HAP-1 (cell line): ENCODE data around the gene MPP1.
"Not testable (repeated sequence)": the region's sequence is repeated elsewhere in the genome, so short reads cannot be mapped to it uniquely, and the experiment has no call there.

Experiments used
- DNase-seq, 2 experiments: peaks; one replicate each; pipeline ENCODE4 v3.0.0-alpha.2; 2016 to 2020; ENCODE audit warnings: low spot score in 2 of 2
- H3K27me3 ChIP-seq: fragments of 250-450 bp; sonication (Bioruptor Pico); 2 replicates; pipeline ENCODE4 v1.5.1; 2020; ENCODE audit warnings: low read depth, mild to moderate bottlenecking, moderate library complexity
- H3K36me3 ChIP-seq: fragments of 250-450 bp; sonication (Bioruptor Pico); replicated peaks from 2 replicates; pipeline ENCODE4 v1.5.1; 2020; ENCODE audit warnings: mild to moderate bottlenecking
- H3K4me1 ChIP-seq: fragments of 250-450 bp; sonication (Bioruptor Pico); 2 replicates; pipeline ENCODE4 v1.5.1; 2020; ENCODE audit warnings: mild to moderate bottlenecking
- H3K4me3 ChIP-seq: fragments of 250-450 bp; sonication (Bioruptor Pico); 2 replicates; pipeline ENCODE4 v1.5.1; 2020; ENCODE audit warnings: mild to moderate bottlenecking, moderate library complexity
- H3K9me3 ChIP-seq: fragments of 250-450 bp; sonication (Bioruptor Pico); 2 replicates; pipeline ENCODE4 v1.5.1; 2020; ENCODE audit warnings: mild to moderate bottlenecking, moderate library complexity
- in situ Hi-C: fragments of 300-500 bp; cut with MboI; formaldehyde crosslinking; loops from 3 replicates; pipeline ENCODE4 v1.14.3; 2020; ENCODE audit warnings: low sequenced_read_pairs, inconsistent platforms, mixed read lengths

Gene MPP1

GRCh38 chrX:154804957-154805695, at the start of gene MPP1:
MPP1 (minus strand) TSS chrX:154805485; CDS start chrX:154805373, 112 bp downstream.
- Histone ChIP-seq H3K4me1 (peaks cover 18% of the 10 kb centered on the region), H3K36me3 (no peaks in the 10 kb centered on the region), H3K4me3 (peak within 1 kb of the TSS; percentile 61), H3K27me3 (no peaks in the 10 kb centered on the region), H3K9me3 (no peaks in the 10 kb centered on the region; the same call in 1 of the 2 replicates)
- in situ Hi-C loops = no loop called here
- peak; percentile 77 to 89 for DNase-seq

- H3K4me3 ChIP-seq = no peak overlapping the region
- no peaks in the 10 kb centered on the region for H3K4me1 ChIP-seq
- DNase-seq = no peak
- no peaks in the 10 kb centered on the region for H3K27me3 ChIP-seq
- in situ Hi-C loops = loop anchor here (25.0 kb wide), 1 partner anchor 264 kb away; the partner anchor contains the start of gene CTAG1A
- no peaks in the 10 kb centered on the region for H3K9me3 ChIP-seq
- no peaks in the 10 kb centered on the region for H3K36me3 ChIP-seq
Observed at GRCh38 chrX:154850957-154851611, 45.8 kb upstream of the MPP1 start.

GRCh38 chrX:154840856-154841255, 35.6 kb upstream of the MPP1 start:
- Histone ChIP-seq H3K4me1 (no peaks in the 10 kb centered on the region), H3K27me3 (no peaks in the 10 kb centered on the region), H3K9me3 (no peaks in the 10 kb centered on the region), H3K36me3 (no peaks in the 10 kb centered on the region), H3K4me3 (no peak overlapping the region)
- in situ Hi-C loops = no loop called here
- peak; percentile 28 to 64 for DNase-seq

GRCh38 chrX:154836163-154836562, 30.9 kb upstream of the MPP1 start:
- Histone ChIP-seq H3K27me3 (no peaks in the 10 kb centered on the region; the same call in 1 of the 2 replicates), H3K36me3 (no peaks in the 10 kb centered on the region), H3K4me3 (no peak overlapping the region), H3K4me1 (no peaks in the 10 kb centered on the region), H3K9me3 (no peaks in the 10 kb centered on the region)
- DNase-seq = no peak
- in situ Hi-C loops = no loop called here

GRCh38 chrX:154834562-154834961, 29.3 kb upstream of the MPP1 start, which contains the start of gene SMIM9:
SMIM9 (minus strand) TSS chrX:154834662; CDS start chrX:154830856, 3,806 bp downstream.
- in situ Hi-C loops = no loop called here
- Histone ChIP-seq H3K36me3 (no peaks in the 10 kb centered on the region), H3K27me3 (peaks cover 2% of the 10 kb centered on the region; the same call in 1 of the 2 replicates), H3K4me1 (no peaks in the 10 kb centered on the region), H3K4me3 (no peak within 1 kb of the TSS), H3K9me3 (no peaks in the 10 kb centered on the region)
- no peak for DNase-seq

GRCh38 chrX:154833746-154834274, 28.5 kb upstream of the MPP1 start:
- in situ Hi-C loops = no loop called here
- Histone ChIP-seq H3K4me1 (no peaks in the 10 kb centered on the region), H3K27me3 (peaks cover 2% of the 10 kb centered on the region; the same call in 1 of the 2 replicates), H3K4me3 (no peak overlapping the region), H3K36me3 (no peaks in the 10 kb centered on the region), H3K9me3 (no peaks in the 10 kb centered on the region)
- no peak for DNase-seq

GRCh38 chrX:154829926-154830442, 24.7 kb upstream of the MPP1 start:
- Histone ChIP-seq H3K4me1 (no peaks in the 10 kb centered on the region), H3K36me3 (no peaks in the 10 kb centered on the region), H3K27me3 (peaks cover 4% of the 10 kb centered on the region), H3K4me3 (no peak overlapping the region), H3K9me3 (no peaks in the 10 kb centered on the region)
- in situ Hi-C loops = no loop called here
- DNase-seq = no peak

- Histone ChIP-seq H3K4me3 (no peak overlapping the region), H3K9me3 (no peaks in the 10 kb centered on the region), H3K27me3 (peaks cover 4% of the 10 kb centered on the region), H3K4me1 (no peaks in the 10 kb centered on the region), H3K36me3 (no peaks in the 10 kb centered on the region)
- in situ Hi-C loops = no loop called here
- no peak for DNase-seq
Observed at GRCh38 chrX:154829134-154829533, 23.8 kb upstream of the MPP1 start.

- H3K4me1 ChIP-seq = no peaks in the 10 kb centered on the region
- DNase-seq = no peak
- no peak overlapping the region for H3K4me3 ChIP-seq
- H3K9me3 ChIP-seq = no peaks in the 10 kb centered on the region
- no peaks in the 10 kb centered on the region for H3K36me3 ChIP-seq
- peaks cover 4% of the 10 kb centered on the region for H3K27me3 ChIP-seq
- in situ Hi-C loops = no loop called here
Observed at GRCh38 chrX:154828016-154828408, 22.7 kb upstream of the MPP1 start.

GRCh38 chrX:154827194-154828015, 22.1 kb upstream of the MPP1 start:
- H3K27me3 ChIP-seq = peaks cover 4% of the 10 kb centered on the region
- H3K36me3 ChIP-seq = no peaks in the 10 kb centered on the region
- DNase-seq = no peak
- no peaks in the 10 kb centered on the region for H3K4me1 ChIP-seq
- H3K4me3 ChIP-seq = no peak overlapping the region
- in situ Hi-C loops = no loop called here
- no peaks in the 10 kb centered on the region for H3K9me3 ChIP-seq

- DNase-seq, H3K27me3 ChIP-seq, in situ Hi-C loops, H3K4me1 ChIP-seq, H3K4me3 ChIP-seq, H3K36me3 ChIP-seq, H3K9me3 ChIP-seq: not testable (repeated sequence)
Observed at GRCh38 chrX:154825586-154825985, 20.3 kb upstream of the MPP1 start.

- Histone ChIP-seq H3K36me3 (no peaks in the 10 kb centered on the region), H3K9me3 (no peaks in the 10 kb centered on the region), H3K4me1 (0 out of 2 replicates have a peak, but pooled peaks cover 2% of the 10 kb centered on the region), H3K4me3 (no peak overlapping the region), H3K27me3 (peaks cover 2% of the 10 kb centered on the region; the same call in 1 of the 2 replicates)
- DNase-seq = no peak
- in situ Hi-C loops = no loop called here
Observed at GRCh38 chrX:154824638-154825037, 19.4 kb upstream of the MPP1 start.

- Histone ChIP-seq H3K27me3 (peaks cover 2% of the 10 kb centered on the region; the same call in 1 of the 2 replicates), H3K36me3 (no peaks in the 10 kb centered on the region), H3K4me3 (no peak overlapping the region), H3K4me1 (0 out of 2 replicates have a peak, but pooled peaks cover 5% of the 10 kb centered on the region), H3K9me3 (0 out of 2 replicates have a peak, but pooled peaks cover 4% of the 10 kb centered on the region)
- DNase-seq = no peak
- in situ Hi-C loops = no loop called here
Observed at GRCh38 chrX:154822029-154822428, 16.7 kb upstream of the MPP1 start.
